ENCODE data around the gene CCM2.

Gene CCM2

DNA sequence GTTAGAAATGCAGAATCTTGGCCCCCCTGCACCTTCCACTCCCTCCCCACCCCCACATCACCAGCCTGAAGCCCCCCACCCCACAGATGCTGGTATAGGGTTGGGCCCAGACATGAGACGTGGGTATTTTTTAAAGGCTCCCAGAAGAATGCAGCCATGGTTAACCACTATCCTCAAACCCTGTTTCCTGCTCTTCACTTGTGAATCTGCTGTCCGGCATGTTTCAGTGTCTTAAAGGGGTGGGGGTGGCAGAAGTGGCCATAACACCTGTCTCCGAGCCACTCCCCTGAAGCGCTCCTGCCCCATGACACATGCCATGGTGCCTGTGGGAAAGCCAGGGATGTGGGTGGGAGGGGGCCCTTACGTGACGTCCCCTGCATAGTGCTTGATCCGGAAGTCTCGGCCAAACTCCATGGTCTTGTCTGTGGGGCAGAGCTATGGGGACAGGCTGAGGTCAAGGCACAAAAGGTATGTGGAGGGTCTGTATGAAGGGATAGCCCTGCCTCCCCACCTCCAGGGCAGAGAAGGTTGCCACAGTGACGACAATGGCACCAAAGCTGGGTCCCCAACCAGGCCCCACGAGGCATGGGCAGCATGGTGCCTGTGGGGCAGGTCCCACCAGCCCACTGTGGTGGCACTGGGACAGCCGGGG, 30.8 kb upstream of the CCM2 start:
- DNase-seq, result no peak

DNA sequence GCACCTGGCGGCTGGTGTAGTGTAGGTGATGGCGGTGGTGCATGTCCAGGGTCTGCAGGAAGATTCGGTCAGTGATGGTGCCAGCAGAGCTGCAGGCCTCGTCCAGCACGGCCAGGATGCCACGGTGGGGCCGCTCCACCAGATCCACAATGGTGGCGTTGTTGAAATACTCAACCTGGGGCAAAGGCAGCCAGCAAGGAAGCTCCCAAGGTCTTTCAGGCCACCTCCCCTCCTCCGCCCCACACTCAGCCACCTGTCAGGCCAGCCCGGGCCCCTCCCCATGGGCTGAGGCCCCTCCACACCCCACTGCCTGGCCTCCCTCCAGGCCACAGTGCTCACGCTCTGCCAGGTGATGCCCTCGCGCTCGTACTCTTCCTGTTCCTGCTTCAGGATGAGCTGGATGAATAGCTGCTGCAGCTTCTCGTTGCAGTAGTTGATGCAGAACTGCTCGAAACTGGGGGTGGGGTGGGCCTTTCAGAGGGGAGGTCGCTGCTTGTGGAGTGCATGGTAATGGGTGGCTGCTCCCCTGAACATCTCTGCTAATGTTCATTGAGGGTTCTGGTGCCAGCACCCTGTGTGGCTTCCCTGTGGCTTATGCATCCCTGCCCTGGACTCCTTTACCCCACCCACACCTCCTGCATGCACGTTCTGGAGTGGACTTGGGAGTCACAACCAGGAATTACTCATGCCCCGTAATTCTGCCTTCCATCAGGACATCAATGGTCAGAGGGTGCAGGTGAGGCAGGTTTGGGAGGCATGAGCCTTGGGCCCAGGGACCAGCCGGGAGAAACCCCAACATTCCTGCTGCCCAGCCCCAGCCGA, 30.1 kb upstream of the CCM2 start:
- DNase-seq, result no peak

DNA sequence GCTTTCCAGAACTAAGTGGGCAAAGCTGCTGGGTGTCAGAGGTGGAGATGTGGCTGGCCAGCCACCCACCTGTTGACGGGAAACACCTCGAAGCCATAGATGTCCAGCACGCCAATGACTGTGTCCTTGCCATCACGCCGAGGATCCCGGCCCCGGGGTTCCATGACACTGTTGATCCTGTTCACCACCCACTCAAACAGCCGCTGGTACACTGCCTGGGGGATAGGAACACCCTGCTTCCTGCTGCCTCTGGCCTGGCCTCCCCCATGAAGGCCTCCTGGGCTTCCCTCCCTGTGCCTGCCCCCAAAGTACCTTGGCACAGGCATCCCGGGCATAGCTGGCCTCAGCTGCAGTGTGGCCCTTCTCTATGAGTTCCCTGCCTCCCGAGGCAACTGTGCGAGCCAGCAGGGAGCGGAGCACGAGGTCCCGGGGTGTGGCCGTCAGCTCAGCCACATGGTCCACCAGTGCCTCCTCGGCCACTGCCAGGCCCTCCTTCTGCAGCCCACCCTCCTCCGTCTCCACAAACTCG, 29.4 kb upstream of the CCM2 start:
- DNase-seq, result no peak

DNA sequence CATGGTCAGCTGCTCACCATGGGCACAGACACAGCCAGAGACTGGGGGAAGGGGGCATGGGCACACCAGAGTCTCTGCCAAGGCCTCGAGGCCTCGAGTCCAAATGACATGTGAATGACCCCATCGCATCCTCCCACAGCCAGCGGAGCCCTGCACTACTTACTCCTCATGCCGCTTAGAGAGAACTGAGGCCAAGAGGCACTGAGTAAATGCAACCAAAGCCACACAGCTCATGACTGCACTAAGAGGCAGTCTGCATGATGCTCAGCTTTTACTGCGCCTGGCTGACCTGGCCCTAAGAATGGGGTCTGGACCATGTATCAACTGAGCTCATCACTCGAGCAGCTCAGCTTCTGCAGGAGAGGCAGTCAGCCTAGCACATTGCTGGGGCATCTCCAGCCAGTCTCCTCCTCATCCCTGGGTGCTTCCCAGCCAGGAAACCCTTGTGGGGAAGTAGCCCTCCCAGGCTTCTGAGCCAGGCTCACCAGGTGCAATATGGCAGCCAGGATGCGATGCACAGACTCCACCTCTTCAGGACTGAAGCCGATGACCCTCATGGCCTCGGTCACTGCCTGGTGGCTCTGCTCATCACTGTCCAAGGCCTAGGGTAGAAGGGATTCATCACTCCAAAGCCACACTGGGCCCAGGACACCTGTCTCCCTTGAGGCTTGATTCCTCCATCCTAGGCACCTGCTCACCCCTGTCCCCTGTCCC, 28.7 kb upstream of the CCM2 start:
- DNase-seq, result no peak

DNA sequence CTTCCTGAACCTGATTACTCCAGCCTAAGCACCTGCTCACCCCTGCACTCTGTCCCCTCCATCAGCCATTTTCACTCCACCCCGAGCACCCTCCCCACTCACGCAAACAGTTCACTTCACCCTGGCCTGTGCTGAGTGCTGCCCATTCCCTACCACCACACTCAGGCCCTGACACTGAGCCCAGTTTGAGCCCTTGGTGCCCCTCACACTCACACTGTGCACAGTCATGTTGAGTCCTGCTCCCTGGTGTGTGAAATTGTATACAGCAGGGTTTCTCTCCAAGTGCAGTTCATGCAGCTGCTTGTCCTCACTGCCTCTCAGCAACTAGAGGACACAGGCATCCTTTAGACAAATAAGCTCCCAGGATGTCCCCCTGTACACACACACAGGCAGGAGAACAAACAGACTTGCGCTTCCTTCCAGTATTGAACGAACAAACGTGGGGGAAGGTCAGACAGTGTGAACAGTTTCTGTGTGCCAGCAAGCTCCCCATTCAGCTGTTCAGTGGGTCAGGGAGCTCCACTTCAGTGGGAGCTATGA, 28.0 kb upstream of the CCM2 start:
- DNase-seq, result no peak

DNA sequence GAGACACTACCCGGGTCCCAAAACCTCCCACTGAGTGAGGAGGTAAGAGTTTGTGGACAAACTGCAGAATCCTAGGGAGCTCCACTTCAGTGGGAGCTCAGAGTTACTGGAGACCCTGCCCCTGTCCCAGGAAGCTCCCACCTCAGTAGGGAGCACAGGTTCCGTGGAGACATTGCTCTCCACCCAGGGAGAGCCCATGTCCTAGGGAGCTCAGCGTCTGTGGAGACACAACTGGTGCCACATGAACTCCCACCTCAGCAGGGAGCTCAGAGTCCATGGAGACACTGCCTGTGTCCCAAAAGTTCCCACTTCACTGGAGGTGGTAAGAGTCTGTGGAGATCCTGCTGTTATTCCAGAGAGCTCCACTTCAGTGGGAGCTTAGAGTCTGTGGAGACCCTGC, 27.4 kb upstream of the CCM2 start:
- no peak for DNase-seq

DNA sequence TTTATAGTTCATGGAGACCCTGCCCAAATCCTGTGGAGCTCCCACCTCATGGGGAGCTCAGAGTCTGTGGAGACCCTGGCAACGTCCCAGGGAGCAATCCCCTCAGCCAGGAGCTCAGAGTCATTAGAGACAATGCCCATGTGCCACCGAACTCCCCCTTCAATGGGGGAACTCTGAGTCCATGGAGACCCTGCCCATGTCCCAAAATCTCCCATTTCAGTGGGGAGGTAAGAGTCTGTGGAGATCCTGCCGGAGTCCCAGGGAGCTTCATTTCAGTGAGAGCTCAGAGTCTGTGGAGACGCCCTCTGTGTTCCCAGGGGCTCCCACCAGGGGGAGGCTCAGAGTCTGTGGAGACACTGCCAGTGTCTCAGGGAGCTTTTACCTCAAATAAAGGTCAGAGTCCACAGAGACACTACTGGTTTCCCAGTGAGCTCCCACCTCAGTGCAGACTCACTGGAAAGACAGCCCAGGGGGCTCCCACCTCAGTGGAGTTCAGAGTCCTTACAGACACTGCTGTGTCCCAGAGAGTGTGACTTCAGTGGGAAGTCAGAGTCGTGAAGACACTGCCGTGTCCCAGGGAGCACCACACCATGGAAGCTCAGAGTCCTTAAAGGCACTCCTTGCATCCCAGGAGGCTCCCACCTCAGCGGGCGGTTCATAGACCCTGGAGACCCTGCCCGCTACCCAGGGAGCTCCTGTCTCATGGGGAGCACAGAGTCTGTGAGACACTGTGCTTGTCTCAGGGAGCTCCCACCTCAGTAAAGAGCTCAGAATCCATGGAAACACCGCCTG, 26.2 kb upstream of the CCM2 start:
- no peak for DNase-seq

DNA sequence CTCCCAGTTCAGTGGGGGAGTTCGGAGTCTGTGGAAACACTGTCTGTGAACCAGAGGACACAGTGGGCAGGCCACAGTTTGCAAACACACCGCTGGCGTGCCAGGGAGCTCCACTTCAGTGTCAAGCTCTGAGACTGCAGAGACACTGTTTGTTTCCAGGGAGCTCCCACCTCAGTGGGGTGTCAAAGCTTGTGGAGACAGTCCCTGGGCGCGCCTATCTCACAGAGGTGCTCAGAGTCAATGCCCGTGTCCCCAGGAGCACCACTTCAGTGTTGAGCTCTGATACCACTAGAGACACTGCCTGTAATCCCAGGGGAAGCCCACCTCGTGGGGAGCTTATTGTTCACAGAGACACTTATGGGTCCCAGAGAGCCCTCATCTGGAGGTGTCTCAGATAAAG, 25.5 kb upstream of the CCM2 start:
- no peak for DNase-seq

DNA sequence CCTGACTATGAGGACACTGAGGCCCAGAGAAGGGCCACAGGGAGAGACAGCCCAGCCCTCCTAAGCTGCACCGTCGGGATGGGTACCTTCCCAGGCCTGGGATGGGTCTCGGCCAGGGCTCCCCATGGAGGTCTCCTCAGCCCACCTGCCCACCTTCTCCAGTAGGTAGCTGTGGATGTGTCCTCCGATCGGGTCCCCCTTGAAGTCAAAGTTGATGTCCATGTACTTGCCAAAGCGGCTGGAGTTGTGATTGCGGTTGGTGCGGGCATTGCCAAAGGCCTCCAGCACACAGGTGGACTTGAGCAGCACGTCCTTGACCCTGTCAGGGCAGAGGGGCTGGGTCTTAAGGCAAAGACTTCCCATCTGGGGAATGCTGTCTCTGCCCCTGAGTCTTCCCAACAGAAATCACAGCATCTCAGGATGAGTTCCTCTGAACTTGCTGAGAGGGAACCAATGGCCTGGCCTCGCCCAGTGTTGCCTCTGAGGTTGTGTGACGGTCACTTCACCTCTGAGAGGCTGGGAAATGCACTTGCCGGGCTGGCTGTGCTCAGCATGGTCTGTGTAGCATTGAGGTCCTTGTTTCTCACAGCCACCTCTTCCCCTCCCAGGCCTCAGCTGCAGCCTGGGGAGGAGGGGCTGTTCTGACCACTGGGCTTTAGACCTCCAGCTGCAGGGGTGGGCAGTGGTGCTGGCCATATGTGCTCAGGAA, 24.5 kb upstream of the CCM2 start:
- DNase-seq, result no peak

DNA sequence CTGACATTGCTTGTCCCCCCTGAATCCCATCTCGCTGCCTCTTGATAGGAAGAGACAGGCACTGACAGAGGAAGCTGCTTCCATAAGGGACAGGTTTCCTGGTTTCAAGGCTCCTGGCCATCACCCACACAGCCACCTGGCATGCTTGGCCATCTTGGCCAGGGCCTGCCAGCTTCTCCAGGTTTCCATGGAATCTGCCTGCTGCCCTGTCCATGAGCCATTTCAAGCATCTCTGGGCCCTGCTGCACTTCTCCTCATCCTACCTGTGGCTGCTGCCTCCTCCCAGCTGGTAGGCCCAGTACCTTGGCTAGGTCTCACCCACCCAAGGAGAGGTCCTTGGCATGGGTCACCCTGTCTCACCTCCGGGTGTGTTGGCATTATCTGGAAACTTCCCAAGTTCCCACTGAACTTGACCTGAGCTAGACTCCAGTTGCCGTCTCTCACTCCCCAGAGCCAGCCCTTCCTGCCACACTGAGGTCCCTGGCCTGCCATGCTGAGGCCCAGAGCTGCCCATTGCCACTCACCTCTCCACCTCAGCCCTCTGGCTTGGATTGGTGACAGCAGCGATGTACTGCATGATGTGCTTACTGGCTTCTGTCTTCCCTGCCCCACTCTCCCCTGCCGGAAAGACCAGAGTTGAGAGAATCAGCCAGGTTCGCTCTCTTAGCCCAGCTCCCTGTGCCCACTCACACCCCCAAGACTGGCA, 23.8 kb upstream of the CCM2 start:
- no peak for DNase-seq

DNA sequence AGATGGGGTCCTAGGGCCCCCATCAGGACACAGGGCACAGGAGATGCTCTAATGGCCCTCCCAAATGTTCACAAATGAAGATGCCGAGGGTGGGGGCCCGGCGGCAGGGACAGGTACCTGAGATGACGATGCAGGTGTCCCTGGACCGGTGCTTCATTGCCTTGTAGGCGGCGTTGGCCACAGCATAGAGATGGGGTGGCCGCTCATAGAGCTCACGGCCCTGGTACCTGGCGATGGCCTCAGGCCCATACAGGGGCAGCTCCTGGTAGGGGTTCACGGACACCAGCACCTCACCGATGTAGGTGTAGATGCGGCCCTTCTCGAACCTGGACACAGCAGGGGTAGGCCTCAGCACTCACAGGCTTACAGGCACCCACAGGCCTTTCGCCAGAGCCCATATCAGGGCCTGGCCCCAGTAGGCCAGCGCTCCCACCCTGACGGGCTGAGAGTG, 23.2 kb upstream of the CCM2 start:
- DNase-seq, result no peak

DNA sequence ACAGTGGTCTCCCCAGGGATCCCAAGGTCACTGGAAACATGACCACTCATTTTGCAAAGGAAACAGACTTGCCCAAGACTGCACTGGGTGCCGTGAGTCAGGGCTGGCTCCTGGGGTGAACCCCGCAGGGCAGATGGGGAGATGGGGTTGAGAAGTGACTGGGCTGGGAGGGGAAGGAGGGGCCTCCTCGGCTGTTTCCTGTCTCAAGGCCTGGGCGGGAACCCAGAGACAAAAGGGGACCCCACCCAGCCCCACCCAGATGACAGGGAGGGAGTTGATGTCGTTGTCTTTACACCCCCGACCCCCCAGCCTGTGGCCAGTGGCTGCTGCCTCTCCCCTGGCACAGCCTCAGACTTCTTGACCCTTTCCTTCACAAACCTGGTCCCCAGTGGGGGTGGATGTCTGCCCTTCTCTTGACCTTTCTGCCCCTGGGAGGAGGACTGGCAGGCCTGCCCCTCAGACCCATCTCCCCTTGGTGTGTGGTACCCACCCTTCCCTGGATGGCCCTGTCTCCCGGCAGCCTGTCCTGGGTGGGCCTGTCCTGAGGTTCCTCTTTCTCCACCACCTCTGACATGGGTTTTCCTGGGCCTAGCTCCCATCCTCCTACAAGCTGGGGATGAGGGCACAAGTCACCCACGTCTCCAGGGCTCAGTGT, 22.6 kb upstream of the CCM2 start:
- DNase-seq, result no peak

DNA sequence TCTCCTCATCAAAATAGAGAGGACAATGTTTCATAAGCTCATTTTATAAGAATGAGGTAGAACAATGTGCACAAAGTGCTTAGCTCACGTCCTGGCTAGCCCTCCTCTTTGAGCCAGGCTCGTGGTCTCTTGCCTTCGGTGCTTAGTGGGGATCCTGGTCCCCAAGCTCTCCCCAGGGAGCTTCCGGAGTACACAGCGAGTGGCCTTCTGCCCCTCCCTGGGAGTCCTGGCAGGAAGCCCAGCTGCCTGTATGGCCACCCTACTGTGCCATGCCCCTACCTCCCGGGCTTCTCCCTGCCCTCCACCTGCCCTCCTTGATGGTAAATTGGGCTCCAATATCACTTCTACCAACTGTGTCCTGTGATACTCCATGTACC, 22.1 kb upstream of the CCM2 start:
- DNase-seq, result no peak

DNA sequence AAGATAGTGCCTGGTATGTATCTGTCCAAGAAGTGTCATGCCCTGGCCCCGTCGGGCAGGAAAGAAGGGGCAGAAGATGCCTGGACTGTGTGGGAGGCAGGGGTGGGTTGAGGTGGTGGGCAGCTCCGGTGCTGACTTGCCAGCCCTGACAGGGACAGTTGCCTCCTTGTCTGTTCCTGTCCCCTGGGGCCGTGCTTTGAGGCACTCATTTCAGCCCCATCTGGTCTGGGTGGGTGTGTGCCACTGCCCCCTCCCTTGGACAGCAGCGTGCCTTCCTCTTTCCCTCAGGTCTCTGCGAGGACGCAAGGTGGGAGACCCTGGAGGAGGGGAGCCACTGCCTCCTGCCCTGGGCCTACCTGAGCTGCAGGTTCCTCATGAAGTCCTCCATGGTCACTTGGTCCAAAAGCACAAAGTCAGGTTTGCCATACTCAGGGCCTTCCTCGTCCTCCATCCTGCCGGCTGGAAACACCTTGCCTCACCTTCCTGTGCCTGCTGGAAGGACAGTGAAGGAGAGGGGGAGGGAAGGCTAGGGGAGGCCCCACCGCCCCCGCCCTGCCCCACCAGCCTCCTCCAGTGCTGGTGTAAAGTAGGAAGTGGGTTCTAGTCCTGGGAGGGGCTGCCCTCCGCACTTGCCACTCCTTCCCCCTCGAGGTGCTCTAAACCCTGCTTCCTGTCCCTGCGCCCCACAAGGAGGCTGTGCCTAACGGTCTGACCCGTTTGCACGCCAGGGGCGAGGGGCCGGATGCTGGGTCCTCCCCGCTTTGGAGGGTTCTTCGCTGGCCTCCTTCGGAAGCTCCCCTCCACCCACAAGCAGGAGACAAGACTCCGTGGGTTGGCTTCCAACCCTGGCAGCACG, 21.3 kb upstream of the CCM2 start, which contains the start of gene MYO1G:
TSS of gene MYO1G (minus strand) at position 505 of the 856 bp plus-strand sequence. CDS start at position 451, 54 bp downstream.
- DNase-seq, result no peak

DNA sequence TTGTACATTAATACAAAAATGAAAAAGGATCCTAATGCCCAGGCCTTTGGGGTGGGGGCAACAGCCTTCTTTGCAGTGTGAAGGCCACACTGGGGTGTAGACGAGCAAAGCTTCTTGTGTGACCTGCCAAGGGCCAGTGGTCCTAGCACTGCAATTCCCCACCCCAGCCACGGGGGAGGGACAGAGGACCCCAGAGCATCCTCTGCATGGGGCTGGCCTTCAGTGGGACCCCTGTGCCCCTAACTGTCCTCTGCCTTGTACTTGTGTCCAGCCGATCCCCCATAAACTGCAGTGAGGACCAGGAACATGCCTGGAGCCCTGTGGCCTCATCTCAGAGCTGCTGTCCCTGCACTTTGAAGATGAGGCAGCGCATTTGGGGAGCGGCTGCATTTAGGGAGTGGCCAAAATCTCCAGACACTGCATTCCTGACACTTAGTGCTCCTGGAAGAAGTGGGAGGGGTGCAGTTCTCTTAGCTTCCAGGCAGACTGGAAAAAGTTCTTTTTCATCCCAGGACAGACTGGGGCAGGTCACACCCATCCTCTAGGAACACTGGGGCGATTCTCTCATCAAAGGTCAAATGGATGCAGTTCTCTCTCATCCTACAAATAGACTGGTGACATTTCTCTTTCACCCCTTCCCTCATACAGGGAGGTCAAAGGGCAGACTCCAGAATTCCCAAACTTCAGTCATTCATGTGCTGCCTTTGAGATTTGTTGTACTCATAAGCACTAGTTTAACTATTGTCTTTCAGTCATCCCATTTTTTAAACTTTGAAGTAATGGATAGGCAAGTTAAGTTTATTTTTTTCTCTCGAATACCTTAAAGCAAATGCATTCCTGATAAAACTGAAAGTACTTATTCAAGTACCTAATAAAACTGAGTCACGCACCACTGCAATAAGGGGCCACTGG, 20.3 kb upstream of the CCM2 start:
- DNase-seq, result no peak

DNA sequence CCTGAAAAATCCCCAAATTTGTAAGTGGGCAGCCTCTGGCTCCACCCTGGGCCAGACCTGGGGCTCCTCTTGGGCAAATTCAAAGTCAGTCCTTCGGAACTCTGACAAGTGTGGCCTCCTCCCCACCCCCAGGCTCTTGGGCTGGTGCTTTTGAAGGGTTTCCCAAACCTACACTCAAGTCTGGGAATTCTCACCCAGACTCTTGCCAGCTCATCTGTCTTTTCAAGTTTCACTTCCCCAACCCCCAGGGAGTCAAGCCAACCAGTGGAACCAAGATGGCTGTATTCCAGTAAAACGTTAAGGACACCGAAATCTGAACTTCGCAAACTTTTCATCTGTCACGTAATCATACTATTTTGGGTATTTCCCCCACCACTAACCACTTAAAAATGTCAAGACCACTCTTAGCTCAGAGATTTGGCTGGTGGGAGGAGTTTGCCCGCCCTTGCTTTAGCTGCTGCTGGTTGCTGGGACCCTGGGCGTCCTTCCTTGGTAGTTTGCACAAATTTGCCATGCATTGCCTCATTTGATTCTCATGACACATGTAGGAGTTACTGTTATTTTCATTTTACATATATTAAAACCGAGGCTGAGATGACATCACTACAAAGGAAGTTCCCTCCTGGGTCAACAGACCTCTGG, 19.5 kb upstream of the CCM2 start:
- no peak for DNase-seq

DNA sequence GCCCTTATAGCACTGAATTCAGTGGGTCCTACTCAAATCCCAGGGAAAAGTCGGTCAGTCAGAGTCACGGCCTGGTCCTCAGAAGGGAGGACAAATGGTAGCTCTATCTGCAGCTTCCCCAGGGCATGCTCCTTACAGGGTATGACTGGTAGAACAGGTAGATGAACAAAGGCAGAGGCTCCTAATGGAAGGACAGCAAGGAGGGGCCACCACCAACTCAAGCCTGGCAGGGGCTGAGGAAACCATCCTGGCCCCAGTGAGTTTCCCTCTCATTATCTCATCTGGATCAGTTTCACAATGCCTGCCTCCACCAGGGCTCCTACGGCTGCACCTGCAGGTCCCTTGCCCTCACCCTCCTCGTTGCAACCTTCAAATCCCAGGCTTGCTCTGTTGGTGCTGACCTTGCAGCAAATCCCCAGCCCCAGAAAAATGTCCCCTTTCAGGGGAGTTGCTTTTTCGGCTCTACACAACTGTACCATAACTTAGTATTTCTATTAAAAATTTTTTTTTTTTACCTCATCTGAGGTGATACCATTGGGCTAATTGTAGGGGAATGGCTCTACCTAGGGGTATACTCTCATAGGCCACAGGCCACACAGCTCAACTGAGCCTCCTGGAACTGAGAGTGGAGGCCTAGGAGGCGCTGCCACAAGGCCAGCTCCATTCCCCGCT, 18.8 kb upstream of the CCM2 start:
- no peak for DNase-seq

All from NCI-H2227 treated with DMSO at 0.1 percent for 48 hours (cell line).